Smooth muscle cell of the brain vasculature (primary cell): ENCODE results near the gene DOCK3.
"Not testable (repeated sequence)": the region's sequence is repeated elsewhere in the genome, so short reads cannot be mapped to it uniquely, and the experiment has no call there.

Experiments
- DNase-seq: peaks from one replicate; pipeline ENCODE4 v3.0.0-alpha.2; 2012; ENCODE audit warnings: low read depth, low spot score

The DOCK3 gene

GRCh38 chr3:51094838-51095237 is 420.1 kb downstream of the DOCK3 start:
- not testable (repeated sequence) for DNase-seq

GRCh38 chr3:51099794-51100535 is 425.2 kb downstream of the DOCK3 start:
- peak; percentile 15 for DNase-seq

DNA sequence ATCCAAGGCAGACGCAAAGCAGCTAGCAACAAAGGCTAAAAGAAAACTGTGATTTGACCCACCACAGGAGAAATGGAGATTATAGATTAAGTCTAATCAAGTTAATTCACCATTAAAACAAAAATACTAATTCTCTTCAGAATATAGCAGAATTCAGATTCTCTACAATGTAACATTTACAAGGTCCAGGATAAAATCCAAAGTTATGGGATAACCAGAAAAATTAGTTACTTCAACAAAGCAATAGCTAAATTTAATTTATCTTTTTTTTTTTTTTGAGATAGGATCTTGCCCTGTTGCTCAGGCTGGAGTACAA is 425.8 kb downstream of the DOCK3 start:
- DNase-seq, result no peak

DNA sequence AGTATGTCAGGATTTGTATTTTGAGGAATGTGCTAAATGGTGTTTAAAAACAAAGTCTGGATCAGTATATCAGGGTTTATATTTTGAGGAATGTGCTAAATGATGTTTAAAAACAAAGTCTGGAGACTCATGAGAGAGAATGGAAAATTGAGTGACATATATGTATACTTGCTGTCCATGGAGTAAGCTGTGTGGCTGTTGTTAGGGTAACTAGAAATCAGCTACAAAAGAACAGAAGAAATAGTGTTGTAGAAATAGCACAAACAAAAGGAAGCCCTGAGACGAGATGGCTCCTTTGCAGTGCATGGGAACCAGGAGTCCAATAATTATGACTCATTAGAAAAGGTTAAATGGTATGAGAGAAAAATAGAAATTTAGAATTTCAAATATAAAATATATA is 427.7 kb downstream of the DOCK3 start:
- DNase-seq, result no peak

GRCh38 chr3:51106242-51106876 is 431.6 kb downstream of the DOCK3 start:
- no peak for DNase-seq

DNA sequence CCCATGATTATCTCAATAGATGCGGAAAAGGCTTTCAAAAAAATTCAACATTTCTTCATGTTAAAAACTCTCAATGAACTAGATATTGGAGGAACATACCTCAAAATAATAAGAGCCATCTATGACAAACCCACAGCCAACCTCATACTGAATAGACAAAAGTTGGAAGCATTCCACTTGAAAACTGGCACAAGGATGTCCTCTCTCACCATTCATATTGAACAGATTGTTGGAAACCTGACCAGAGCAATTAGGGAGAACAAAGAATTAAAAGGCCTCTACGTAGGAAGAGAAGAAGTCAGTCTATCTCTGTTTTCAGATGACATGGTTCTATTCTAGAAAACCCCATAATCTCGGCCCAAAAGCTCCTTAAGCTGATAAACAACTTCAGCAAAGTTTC is 435.9 kb downstream of the DOCK3 start:
- no peak for DNase-seq

DNA sequence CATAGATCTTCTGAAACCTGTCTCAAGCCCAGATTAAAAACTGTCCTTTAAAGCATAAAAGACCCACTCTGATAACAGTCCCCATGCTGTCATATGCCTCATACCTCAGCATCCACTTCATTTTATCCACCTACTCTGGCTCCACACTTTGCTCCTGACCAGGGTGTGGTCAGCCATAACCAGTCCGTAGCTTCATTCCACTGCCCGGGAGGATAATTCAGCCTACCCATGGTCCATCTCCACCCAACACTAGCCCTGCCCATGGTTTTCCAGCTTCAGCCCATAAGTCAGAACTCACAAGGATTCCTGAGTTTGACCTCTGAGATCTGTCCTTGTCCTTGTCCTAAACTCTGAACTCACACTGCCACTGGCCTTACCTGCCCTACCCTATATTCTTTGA is 448.2 kb downstream of the DOCK3 start:
- no peak for DNase-seq

- DNase-seq, result no peak
These were observed 448.8 kb downstream of the DOCK3 start for GRCh38 chr3:51123531-51123930.

- DNase-seq, result not testable (repeated sequence)
These were observed 456.9 kb downstream of the DOCK3 start for GRCh38 chr3:51131607-51132006.

- DNase-seq, result no peak
These were observed 463.0 kb downstream of the DOCK3 start for GRCh38 chr3:51137715-51138114.

DNA sequence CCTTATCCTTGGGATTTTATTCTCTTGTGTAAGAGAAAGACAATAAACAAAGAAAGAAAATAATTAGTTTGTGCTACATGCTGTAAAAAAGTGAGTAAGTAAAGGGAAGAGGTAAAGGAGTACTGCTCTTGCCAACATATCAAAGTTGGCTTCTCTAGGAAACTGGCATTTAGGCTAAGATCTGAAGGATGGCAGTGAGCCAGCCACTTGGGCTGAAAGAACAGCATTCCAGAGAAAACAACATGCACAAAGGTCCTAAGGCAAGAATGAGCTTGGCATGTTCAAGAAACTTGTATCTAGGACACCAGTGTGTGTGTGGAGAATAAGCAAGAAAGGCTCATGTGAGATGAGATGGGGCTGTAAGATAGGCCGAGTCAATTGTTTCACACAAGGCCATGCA is 464.9 kb downstream of the DOCK3 start:
- no peak for DNase-seq

GRCh38 chr3:51141573-51141972 is 466.8 kb downstream of the DOCK3 start:
- DNase-seq, result no peak

DNA sequence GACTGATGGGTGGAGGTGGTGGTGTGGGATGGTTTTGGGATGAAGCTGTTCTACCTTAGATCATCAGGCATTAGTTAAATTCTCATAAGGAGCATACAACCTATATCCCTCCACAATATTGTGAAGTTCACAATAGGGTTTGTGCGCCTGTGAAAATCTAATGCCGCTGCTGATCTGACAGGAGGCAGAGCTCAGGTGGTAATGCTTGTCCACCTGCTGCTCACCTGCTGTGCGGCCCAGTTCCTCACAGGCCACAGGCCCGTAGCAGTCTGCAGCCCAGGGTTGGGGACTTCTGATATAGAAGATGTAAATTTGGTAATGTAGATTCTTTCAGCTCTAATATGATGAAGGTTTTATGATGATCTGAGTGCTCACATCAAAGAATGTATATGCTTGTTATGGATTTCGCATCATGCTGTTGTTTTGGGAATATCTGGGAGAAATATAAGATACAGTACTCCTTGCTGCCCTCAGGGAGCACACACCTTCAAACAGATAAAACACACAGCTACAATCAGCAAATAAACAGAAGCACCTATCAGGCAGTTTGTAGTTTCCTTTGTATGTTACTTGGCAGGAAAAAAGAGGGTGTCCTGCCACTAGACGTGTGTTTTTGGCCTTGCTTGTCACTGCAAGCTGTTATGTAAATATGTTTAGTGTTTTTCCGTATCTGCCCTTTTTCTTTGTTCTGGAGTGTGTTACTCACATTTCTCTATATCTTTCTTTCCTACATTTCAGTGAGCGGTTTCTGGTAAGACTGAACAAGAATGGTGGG is 471.3 kb downstream of the DOCK3 start:
- no peak for DNase-seq

- no peak for DNase-seq
These were observed 472.1 kb downstream of the DOCK3 start for GRCh38 chr3:51146781-51147180.

GRCh38 chr3:51156147-51156546 is 481.4 kb downstream of the DOCK3 start:
- DNase-seq, result no peak

DNA sequence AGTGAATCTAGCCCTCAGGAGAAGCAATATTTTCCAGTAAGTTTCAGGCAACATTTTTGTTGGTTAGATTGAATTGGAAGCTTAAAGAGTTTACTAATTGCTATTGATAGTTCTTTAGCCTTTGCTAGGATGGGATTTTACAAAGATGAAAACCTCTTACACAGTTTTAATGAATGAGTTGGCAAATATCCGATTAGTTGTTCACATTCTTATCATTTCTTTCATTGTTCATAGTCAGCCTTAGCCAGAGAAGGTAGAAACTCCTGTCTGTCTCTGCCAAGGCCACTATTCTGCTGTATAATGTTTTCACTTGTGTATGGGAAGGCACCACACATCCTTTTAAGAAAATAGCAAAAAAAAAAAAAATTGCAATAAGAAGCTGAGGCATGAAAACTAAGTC is 488.3 kb downstream of the DOCK3 start:
- DNase-seq, result no peak

DNA sequence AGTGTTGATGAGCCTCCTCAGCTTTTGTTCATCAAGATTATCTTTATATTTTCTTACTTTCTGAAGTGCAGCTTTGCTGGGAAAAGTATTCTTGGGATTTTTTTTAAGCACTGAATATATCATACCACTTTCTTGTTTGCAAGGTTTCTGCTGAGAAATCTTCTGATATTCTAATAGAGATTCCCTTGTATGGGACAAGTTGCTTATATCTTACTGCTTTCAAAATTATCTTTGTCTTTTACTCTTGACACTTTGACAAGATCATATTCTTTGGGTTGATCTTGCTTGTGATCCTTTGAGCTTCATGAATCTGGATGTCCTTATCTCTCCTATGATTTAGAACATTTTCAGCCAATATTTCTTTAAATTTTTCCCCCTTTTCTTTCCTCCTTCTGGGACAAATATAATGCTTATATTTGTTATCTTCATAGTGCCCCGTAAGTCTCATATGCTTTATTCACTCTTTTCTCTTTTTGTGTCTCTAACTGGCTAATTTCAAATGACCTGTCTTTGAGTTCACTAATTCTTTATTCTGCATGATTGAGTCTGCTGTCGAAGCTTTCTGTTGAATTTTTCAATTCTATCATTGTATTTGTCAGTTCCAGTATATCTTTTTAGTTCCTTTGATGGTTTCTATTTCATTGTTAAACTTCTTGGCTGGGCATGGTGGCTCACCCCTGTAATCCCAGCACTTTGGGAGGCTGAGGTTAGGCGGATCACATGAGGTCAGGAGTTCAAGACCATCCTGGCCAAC is 499.0 kb downstream of the DOCK3 start:
- DNase-seq, result no peak

GRCh38 chr3:51176923-51177322 is 502.2 kb downstream of the DOCK3 start:
- no peak for DNase-seq

DNA sequence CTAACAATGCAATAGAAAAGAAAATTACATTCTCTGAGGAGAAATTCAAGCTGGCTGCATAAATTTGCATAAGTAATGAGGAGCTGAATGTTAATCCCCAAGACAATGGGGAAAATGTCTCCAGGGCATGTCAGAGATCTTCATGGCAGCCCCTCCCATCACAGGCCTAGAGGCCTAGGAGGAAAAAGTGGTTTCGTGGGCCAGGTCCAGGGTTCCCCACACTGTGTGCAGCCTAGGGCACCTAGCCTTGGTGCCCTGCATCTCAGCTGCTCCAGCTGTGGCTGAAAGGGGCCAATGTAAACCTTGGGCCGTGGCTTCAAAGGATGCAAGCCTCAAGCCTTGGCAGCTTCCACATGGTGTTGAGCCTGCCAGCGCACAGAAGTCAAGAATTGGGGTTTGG is 511.7 kb downstream of the DOCK3 start:
- DNase-seq, result not testable (repeated sequence)

DNA sequence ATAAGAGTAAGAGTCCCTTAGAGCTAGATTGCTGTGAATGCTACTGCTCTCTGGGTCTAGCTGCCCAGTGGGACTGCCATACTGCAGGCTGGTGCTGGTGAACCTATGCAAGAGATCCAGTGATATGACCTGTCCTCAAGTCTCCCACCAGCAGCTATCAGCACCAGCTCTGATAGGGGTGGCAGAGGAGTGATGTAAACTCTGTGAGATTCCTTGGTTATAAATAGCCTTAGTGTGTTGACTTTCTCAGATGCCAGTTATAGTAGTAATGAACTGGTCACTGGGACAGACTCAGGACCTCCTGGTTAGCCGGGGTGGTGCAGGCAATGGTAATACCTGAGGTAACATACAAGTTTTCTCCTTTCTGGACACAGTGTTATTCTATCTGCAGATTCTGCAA is 515.5 kb downstream of the DOCK3 start:
- DNase-seq, result no peak

GRCh38 chr3:51190827-51191226 is 516.1 kb downstream of the DOCK3 start:
- DNase-seq, result no peak

- no peak for DNase-seq
These were observed 517.0 kb downstream of the DOCK3 start for GRCh38 chr3:51191768-51192167.
